Measurements from ENCODE around the gene TMEM63B.

Gene TMEM63B

GRCh38 chr6:44120692-44121443 is 6.5 kb upstream of the TMEM63B start:
- Histone ChIP-seq H3K36me3 (ENCODE audit: insufficient read depth, low read length) (no peaks in the 10 kb centered on the region), H3K4me1 (ENCODE audit: insufficient read depth, low read length) (peaks cover 30% of the 10 kb centered on the region), H3K9ac (ENCODE audit: low read depth, low read length) (no peak overlapping the region), H3K9me3 (ENCODE audit: control insufficient read depth, insufficient read depth, low read length) (no peaks in the 10 kb centered on the region)

- H3K9ac ChIP-seq (ENCODE audit: low read depth, low read length), result no peak overlapping the region
- H3K9me3 ChIP-seq (ENCODE audit: control insufficient read depth, insufficient read depth, low read length), result no peaks in the 10 kb centered on the region
- H3K4me1 ChIP-seq (ENCODE audit: insufficient read depth, low read length), result peaks cover 29% of the 10 kb centered on the region
- H3K36me3 ChIP-seq (ENCODE audit: insufficient read depth, low read length), result no peaks in the 10 kb centered on the region
These were observed 4.6 kb upstream of the TMEM63B start for GRCh38 chr6:44122801-44123200.

DNA sequence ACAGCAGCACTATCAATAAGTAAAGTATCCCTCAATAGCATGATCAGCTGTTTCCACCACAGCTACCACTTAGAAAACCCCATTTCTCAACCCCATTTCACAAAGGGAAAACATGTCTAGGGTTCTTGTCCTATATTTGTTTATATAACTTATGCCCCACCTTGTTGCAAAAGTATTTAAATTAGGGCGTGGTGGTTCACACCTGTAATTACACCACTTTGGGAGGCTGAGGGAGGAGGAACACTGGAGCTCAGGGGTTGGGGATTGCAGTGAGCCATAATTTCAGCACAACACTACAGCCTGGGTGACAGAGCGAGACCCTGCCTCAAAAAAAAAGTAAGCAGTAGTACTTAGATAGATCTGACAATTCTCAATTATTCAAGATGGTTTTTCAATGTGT is 3.8 kb upstream of the TMEM63B start:
- Histone ChIP-seq H3K9ac (ENCODE audit: low read depth, low read length) (no peak overlapping the region), H3K9me3 (ENCODE audit: control insufficient read depth, insufficient read depth, low read length) (no peaks in the 10 kb centered on the region), H3K4me1 (ENCODE audit: insufficient read depth, low read length) (peaks cover 29% of the 10 kb centered on the region), H3K36me3 (ENCODE audit: insufficient read depth, low read length) (no peaks in the 10 kb centered on the region)

DNA sequence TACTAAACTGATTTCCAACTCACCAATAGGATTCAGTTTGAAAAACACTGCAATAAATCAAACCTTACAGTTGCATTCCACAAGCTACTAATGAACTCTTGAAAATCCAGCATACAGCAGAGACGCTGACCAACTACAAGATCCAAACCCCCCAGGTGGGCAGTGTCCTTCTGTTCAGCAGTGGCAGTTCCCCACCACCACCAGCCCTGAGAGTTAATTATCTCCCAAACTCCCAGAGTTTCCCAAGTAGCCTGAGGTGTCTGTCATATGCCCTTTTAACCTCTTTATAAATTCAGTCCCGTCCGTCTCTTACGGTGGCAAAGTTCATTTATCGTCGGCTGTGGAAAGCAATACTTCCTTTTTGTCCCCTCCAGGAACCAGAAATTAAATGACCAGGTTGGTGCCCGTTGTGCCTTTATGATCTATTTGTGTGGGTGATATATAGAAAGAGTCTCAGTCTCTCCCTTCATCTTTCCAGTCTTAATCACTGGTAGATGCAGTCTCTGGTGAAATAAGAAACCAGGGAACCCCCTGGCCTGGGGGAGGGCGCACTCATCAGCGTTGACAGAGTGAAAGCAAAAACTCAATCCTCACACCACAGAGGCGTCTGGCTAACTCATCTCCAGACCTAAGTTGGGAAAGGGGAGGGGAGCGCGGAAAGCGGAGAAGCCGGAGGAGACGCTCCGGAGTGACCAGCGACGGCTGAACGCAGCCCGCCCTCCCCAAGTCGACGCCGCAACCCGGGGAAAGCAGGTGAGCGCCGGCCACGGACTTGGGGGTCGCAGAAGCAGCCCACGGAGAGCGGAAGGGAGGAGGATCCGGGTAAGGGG is 819 bp upstream of the TMEM63B start:
- peaks cover 22% of the 10 kb centered on the region for H3K4me1 ChIP-seq (ENCODE audit: insufficient read depth, low read length)
- H3K36me3 ChIP-seq (ENCODE audit: insufficient read depth, low read length), result no peaks in the 10 kb centered on the region
- peak overlapping the region; percentile 99 for H3K9ac ChIP-seq (ENCODE audit: low read depth, low read length)
- no peaks in the 10 kb centered on the region for H3K9me3 ChIP-seq (ENCODE audit: control insufficient read depth, insufficient read depth, low read length)

DNA sequence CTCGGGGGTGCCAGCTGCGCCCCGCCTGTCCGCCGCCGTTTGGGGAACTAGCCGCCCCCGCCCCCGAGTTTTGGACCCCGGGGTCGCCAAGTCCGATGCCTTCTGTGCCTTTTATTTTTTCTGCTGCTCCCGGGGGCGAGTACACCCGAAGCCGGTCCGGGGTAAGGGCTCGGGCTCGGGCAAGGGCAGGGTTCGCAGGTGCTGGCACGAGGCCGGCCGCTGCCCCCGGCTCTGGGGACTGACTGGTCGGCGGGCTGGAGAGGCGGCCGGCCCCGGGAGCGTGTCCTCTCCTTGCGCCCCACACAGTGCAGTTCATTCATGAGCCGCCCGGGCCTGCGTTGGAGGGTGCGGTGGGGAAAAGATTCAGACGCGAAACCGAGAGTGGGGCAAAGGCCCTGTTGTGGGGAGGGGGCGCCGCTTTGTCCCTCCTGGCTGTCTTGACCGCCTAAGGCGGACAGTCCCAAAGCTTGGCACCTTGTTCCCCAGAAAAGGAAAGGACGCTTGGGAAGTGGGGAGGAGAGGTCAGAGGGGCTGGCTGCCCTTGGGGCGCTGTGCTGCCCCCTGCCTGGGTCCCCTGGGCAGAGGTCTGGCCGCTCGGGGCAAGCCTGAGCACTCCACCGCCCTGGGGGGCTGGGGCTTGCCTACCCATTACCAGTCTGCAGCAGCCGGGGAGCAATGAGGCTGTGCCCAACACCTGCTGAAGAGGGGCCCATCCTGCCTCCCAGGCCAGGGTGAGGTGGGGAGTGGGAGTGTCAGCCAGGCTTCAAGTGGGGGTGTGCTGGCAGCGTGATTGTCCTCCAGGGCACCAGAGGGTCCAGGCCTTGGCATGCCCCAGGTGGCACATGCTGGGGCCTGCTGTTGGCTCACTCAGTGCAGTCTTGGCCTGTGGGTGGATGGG is 915 bp downstream of the TMEM63B start:
- peak overlapping the region; percentile 84 for H3K9ac ChIP-seq (ENCODE audit: low read depth, low read length)
- H3K4me1 ChIP-seq (ENCODE audit: insufficient read depth, low read length), result peaks cover 18% of the 10 kb centered on the region
- H3K9me3 ChIP-seq (ENCODE audit: control insufficient read depth, insufficient read depth, low read length), result no peaks in the 10 kb centered on the region
- H3K36me3 ChIP-seq (ENCODE audit: insufficient read depth, low read length), result no peaks in the 10 kb centered on the region

GRCh38 chr6:44129841-44130322 is 2.5 kb downstream of the TMEM63B start:
- Histone ChIP-seq H3K9ac (ENCODE audit: low read depth, low read length) (no peak overlapping the region), H3K4me1 (ENCODE audit: insufficient read depth, low read length) (peaks cover 17% of the 10 kb centered on the region), H3K36me3 (ENCODE audit: insufficient read depth, low read length) (no peaks in the 10 kb centered on the region; the same call in 1 of the 2 replicates), H3K9me3 (ENCODE audit: control insufficient read depth, insufficient read depth, low read length) (no peaks in the 10 kb centered on the region)

DNA sequence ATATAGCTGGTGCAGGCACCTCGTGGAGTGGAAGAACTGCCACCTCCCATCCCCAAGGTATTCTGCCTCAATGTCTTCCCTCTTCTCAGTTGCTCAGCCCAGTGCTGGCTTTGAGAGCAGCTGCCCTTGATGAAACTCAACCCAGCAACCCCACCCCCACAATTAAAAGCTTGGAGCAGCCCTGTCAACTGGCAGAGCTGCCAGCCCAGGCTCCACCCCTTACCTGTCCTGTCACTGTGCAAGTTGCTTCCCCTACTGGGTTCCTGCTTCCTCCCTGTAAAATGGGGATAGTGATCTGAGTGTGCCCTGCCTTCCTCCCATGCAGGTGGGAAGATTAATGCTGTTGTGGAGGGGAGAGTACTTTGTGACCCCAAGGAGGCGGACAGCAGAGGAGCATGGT is 4.5 kb downstream of the TMEM63B start:
- Histone ChIP-seq H3K9ac (ENCODE audit: low read depth, low read length) (no peak overlapping the region), H3K9me3 (ENCODE audit: control insufficient read depth, insufficient read depth, low read length) (no peaks in the 10 kb centered on the region), H3K4me1 (ENCODE audit: insufficient read depth, low read length) (peaks cover 11% of the 10 kb centered on the region), H3K36me3 (ENCODE audit: insufficient read depth, low read length) (no peaks in the 10 kb centered on the region; the same call in 1 of the 2 replicates)

DNA sequence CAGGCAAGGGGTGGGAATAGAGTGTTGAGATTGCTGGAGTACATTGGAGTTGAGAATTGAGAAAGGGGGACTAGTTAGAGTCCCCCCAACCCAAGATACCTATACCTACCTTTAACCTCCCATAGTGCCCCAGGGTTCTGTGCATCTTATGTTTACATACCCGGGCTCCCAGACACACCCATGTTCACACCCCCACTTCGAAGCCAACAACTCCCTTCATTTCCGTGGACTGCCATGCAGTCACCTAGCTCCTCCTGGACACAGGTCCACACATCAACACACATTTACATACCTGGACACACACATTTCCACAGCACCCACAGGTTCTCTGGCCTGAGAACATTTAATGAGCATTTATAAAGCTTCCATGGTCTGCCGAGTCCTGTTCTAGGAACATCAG is 5.1 kb downstream of the TMEM63B start:
- H3K9me3 ChIP-seq (ENCODE audit: control insufficient read depth, insufficient read depth, low read length), result no peaks in the 10 kb centered on the region
- peaks cover 11% of the 10 kb centered on the region for H3K4me1 ChIP-seq (ENCODE audit: insufficient read depth, low read length)
- no peaks in the 10 kb centered on the region; the same call in 1 of the 2 replicates for H3K36me3 ChIP-seq (ENCODE audit: insufficient read depth, low read length)
- no peak overlapping the region for H3K9ac ChIP-seq (ENCODE audit: low read depth, low read length)

- Histone ChIP-seq H3K9ac (ENCODE audit: low read depth, low read length) (peak overlapping the region; percentile 13; the same call in 1 of the 2 replicates), H3K4me1 (ENCODE audit: insufficient read depth, low read length) (peaks cover 11% of the 10 kb centered on the region), H3K9me3 (ENCODE audit: control insufficient read depth, insufficient read depth, low read length) (no peaks in the 10 kb centered on the region), H3K36me3 (ENCODE audit: insufficient read depth, low read length) (no peaks in the 10 kb centered on the region; the same call in 1 of the 2 replicates)
These were observed 5.9 kb downstream of the TMEM63B start for GRCh38 chr6:44133003-44133931.

DNA sequence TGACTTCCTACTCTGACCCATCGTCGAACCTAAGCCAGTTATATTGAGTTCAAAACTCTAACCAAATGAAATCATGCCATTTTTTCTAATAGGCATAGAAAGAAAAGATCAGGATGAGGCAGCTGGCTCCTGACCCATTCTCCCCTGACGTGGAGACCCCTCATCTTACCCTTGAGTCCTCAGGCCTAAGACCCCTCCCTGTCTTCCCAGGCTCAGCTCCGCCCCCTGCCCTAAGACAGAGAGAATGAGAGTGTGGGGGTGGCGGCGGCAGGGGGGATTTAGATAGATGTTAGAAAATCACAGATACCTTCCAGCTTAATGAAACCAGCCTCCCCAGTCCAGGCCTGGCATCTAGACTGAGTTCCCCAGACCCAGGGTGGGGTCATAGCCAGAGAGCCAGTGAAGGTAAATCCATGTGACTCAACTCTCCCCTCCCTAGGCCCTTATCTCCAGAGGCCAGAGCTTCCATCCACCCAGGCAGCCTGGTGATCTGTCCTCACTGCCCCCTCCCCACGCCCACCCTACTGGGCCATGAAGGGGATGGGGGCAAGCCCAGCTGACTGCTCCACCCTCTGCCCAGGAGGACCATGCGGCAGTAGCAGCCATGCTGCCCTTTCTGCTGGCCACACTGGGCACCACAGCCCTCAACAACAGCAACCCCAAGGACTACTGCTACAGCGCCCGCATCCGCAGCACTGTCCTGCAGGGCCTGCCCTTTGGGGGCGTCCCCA is 6.8 kb downstream of the TMEM63B start:
- Histone ChIP-seq H3K9me3 (ENCODE audit: control insufficient read depth, insufficient read depth, low read length) (no peaks in the 10 kb centered on the region), H3K9ac (ENCODE audit: low read depth, low read length) (no peak overlapping the region), H3K36me3 (ENCODE audit: insufficient read depth, low read length) (no peaks in the 10 kb centered on the region; the same call in 1 of the 2 replicates), H3K4me1 (ENCODE audit: insufficient read depth, low read length) (peaks cover 11% of the 10 kb centered on the region)

- Histone ChIP-seq H3K36me3 (ENCODE audit: insufficient read depth, low read length) (peaks cover 1% of the 10 kb centered on the region), H3K4me1 (ENCODE audit: insufficient read depth, low read length) (peaks cover 11% of the 10 kb centered on the region)
These were observed 7.9 kb downstream of the TMEM63B start for GRCh38 chr6:44135173-44135758.

GRCh38 chr6:44135875-44136274 is 8.5 kb downstream of the TMEM63B start:
- Histone ChIP-seq H3K9ac (ENCODE audit: low read depth, low read length) (no peak overlapping the region), H3K9me3 (ENCODE audit: control insufficient read depth, insufficient read depth, low read length) (no peaks in the 10 kb centered on the region), H3K4me1 (ENCODE audit: insufficient read depth, low read length) (peaks cover 11% of the 10 kb centered on the region), H3K36me3 (ENCODE audit: insufficient read depth, low read length) (peaks cover 4% of the 10 kb centered on the region)

More at GRCh38 chr6:44135173-44135758, 7.9 kb downstream of the TMEM63B start:
- Histone ChIP-seq H3K9ac (ENCODE audit: low read depth, low read length) (no peak overlapping the region), H3K9me3 (ENCODE audit: control insufficient read depth, insufficient read depth, low read length) (no peaks in the 10 kb centered on the region)
